K562 (cell line): Measurements from ENCODE around the gene GET3. TPM values are rescaled to one million over a fixed set of nuclear protein-coding genes. Genes with fewer than 3 reads are reported as not detected.
A peak's percentile ranks its signal among the peaks of the same experiment; 100 is the strongest.

Experiments
- CREB1 ChIP-seq, 2 experiments: sonication (generic) in 1 of 2; formaldehyde crosslinking in 1 of 2; IDR thresholded peaks; 2 replicates each; pipeline versions ENCODE4 v1.6.1 to v1.8.0; 2012 to 2022; ENCODE audit warnings: inconsistent platforms in 1 of 2, mild to moderate bottlenecking in 1 of 2, missing genetic modification reagents in 1 of 2, moderate library complexity in 1 of 2
- FOXP1 ChIP-seq: sonication (generic); formaldehyde crosslinking; IDR thresholded peaks from 2 replicates; pipeline ENCODE4 v1.8.0; 2022; ENCODE audit warnings: mild to moderate bottlenecking, missing genetic modification reagents
- HIVEP1 ChIP-seq: fragments of 250-450 bp; sonication (Bioruptor Pico); IDR thresholded peaks from 2 replicates; pipeline ENCODE4 v1.4.0; 2020; ENCODE audit warnings: mild to moderate bottlenecking
- HMBOX1 ChIP-seq: sonication (generic); IDR thresholded peaks from 2 replicates; pipeline ENCODE4 v1.6.1; 2016
- NFXL1 ChIP-seq: fragments of 450-650 bp; formaldehyde crosslinking; IDR thresholded peaks from 2 replicates; pipeline ENCODE4 v1.4.0; 2021; ENCODE audit warnings: mild to moderate bottlenecking
- TAF15 ChIP-seq: fragments of 200-400 bp; formaldehyde crosslinking; IDR thresholded peaks from 2 replicates; pipeline ENCODE4 v1.6.1; 2017; ENCODE audit warnings: mild to moderate bottlenecking, low read depth, low read length, moderate library complexity
- THRA ChIP-seq: fragments of 450-650 bp; IDR thresholded peaks from 2 replicates; pipeline ENCODE4 v1.6.1; 2017; ENCODE audit warnings: mild to moderate bottlenecking, moderate library complexity
- U2AF2 ChIP-seq: fragments of 200-400 bp; formaldehyde crosslinking; optimal IDR thresholded peaks from 2 replicates; pipeline ENCODE3; 2017; ENCODE audit warnings: low read depth, mild to moderate bottlenecking, low read length
- ZFP30 ChIP-seq: fragments of 250-450 bp; sonication (Bioruptor Pico); IDR thresholded peaks from 2 replicates; pipeline ENCODE4 v1.8.0; 2022; ENCODE audit warnings: moderate library complexity, mild to moderate bottlenecking, inconsistent platforms, borderline replicate concordance
- ZNF140 ChIP-seq: fragments of 250-450 bp; sonication (Bioruptor Pico); IDR thresholded peaks from 2 replicates; pipeline ENCODE4 v1.8.0; 2021; ENCODE audit warnings: moderate library complexity, mild to moderate bottlenecking, inconsistent platforms
- ZNF174 ChIP-seq: fragments of 250-450 bp; sonication (Bioruptor Pico); IDR thresholded peaks from 2 replicates; pipeline ENCODE4 v1.4.0; 2020; ENCODE audit warnings: mild to moderate bottlenecking
- polyA plus RNA-seq, 8 experiments: library from polyadenylated mRNA; depleted of rRNA in 4 of 8; stranded (reverse) in 5 of 8; unstranded in 3 of 8; fragments of >200 nt; fragmentation: Nextera tagmentation in 2 of 8; fragmentation: Illumina TruSeq in 1 of 8; extraction: Ambion mirVana in 2 of 8; extraction: Trizol in 1 of 8; gene quantifications; 2 replicates each; pipeline versions ENCODE4 v1.2.1 to v1.2.3, GENCODE V29; 2011 to 2014; ENCODE audit warnings: inconsistent platforms in 1 of 8, missing spikeins in 1 of 8
- total RNA-seq, 7 experiments: library from RNA; depleted of rRNA in 6 of 7; stranded (reverse); fragments of >200 nt in 6 of 7; fragmentation: Illumina TruSeq in 2 of 7; extraction: Trizol in 2 of 7; gene quantifications; 2 replicates each; pipeline versions ENCODE4 v1.2.1 to v1.2.3, GENCODE V29; 2011 to 2021; ENCODE audit warnings: low replicate concordance in 1 of 7
- TF ChIP-seq, protein P1 (sequence below): fragments of 450-650 bp; IDR thresholded peaks from 2 replicates; pipeline ENCODE4 v1.6.1; 2016; ENCODE audit warnings: mild to moderate bottlenecking

GET3 gene
- total and polyA plus RNA-seq, 9 of the 15 experiments (the other 6 are each of a cell fraction or from before 2014, with no cell fraction given): 8.3 to 83.5 (median 51.8) TPM

DNA sequence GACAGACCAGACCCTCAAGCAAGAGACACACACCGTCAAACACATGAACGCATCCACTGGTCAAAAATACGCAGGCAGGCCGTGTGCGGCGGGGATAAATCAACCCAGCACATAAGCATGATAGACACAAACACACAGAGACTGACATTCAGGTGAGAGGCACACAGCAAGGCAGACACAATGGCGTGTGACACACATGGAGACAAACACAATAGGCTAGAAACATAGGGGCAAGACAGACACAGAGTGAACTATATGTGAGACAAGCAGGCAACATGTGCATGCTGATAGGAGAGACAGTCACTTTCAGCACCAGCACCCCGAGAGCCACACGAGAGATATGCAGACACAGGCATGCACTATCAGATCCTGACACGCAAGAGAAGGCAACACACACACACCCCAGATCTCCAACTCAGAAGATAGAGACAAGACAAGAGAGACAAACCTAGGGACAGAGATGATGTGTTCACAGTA is 47.1 kb downstream of the GET3 start (continued):
- TF ChIP-seq CREB1 (IDR thresholded peaks at IDR 0.05) (peak; percentile 59; the same call in 1 of the 2 replicates), CREB1 (CRISPR knock-in tag; IDR thresholded peaks at IDR 0.05) (no peak; the same call in none of the 2 replicates), FOXP1 (CRISPR knock-in tag) (no peak), ZNF174 (CRISPR knock-in tag) (no peak), U2AF2 (no peak), ZNF140 (CRISPR knock-in tag) (no peak), ZFP30 (CRISPR knock-in tag) (no peak), HMBOX1 (no peak), THRA (no peak), HIVEP1 (CRISPR knock-in tag) (no peak), NFXL1 (CRISPR knock-in tag) (no peak), TAF15 (no peak)
- TF ChIP-seq, protein P1, sequence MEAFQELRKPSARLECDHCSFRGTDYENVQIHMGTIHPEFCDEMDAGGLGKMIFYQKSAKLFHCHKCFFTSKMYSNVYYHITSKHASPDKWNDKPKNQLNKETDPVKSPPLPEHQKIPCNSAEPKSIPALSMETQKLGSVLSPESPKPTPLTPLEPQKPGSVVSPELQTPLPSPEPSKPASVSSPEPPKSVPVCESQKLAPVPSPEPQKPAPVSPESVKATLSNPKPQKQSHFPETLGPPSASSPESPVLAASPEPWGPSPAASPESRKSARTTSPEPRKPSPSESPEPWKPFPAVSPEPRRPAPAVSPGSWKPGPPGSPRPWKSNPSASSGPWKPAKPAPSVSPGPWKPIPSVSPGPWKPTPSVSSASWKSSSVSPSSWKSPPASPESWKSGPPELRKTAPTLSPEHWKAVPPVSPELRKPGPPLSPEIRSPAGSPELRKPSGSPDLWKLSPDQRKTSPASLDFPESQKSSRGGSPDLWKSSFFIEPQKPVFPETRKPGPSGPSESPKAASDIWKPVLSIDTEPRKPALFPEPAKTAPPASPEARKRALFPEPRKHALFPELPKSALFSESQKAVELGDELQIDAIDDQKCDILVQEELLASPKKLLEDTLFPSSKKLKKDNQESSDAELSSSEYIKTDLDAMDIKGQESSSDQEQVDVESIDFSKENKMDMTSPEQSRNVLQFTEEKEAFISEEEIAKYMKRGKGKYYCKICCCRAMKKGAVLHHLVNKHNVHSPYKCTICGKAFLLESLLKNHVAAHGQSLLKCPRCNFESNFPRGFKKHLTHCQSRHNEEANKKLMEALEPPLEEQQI: no peak; the same call in 1 of the 2 replicates
